Effector CD4-positive, alpha-beta T cell (primary cell): ENCODE measurements around the gene TUBB.

Experiments
- DNase-seq: peaks from one replicate; pipeline ENCODE4 v3.0.0-alpha.2; 2020
- total RNA-seq: gene quantifications from one replicate; lab custom pipeline; 2026; lab: John Stamatoyannopoulos, UW

TUBB gene
- 185 reads per million, percentile 91 among the genes with 10 or more reads in this experiment for total RNA-seq

DNA sequence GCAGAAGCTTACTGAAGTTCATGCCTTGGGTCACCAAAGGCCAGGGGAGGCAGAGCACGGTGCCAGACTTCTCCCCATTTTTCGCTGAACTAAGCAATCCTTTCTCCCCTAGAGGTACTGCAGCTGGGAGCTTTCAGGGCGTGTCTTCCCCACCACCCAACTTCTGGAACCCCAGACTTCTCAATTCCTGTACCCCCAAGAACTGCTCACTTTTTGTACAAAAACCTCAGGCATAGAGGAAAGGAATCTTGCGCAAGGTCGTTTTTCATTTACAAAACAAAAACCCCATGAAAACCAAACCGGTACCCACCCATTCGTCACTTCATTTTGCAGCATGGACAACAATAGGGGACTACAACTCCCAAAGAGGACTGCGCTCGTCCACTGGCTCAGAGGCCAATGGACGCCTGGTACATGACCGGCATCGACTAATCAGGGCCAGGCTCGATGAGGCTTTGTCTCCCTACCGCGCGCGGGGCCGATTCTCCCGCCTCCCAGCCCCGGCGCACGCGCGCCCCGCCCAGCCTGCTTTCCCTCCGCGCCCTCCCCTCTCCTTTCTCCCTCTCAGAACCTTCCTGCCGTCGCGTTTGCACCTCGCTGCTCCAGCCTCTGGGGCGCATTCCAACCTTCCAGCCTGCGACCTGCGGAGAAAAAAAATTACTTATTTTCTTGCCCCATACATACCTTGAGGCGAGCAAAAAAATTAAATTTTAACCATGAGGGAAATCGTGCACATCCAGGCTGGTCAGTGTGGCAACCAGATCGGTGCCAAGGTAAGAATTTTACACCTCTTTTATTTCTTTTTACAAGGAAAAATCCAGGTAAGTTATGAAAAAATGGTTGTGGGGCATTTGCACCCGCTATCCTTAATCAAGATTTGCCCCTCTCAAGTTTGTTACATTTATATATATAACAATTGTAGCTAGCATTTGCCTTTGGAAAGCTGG is at the start of gene TUBB:
Gene TUBB, plus strand, starts transcription at position 562 of the 947 bp plus-strand sequence. Its CDS starts 155 bp downstream, at position 717.
- peak; percentile 94 for DNase-seq

DNA sequence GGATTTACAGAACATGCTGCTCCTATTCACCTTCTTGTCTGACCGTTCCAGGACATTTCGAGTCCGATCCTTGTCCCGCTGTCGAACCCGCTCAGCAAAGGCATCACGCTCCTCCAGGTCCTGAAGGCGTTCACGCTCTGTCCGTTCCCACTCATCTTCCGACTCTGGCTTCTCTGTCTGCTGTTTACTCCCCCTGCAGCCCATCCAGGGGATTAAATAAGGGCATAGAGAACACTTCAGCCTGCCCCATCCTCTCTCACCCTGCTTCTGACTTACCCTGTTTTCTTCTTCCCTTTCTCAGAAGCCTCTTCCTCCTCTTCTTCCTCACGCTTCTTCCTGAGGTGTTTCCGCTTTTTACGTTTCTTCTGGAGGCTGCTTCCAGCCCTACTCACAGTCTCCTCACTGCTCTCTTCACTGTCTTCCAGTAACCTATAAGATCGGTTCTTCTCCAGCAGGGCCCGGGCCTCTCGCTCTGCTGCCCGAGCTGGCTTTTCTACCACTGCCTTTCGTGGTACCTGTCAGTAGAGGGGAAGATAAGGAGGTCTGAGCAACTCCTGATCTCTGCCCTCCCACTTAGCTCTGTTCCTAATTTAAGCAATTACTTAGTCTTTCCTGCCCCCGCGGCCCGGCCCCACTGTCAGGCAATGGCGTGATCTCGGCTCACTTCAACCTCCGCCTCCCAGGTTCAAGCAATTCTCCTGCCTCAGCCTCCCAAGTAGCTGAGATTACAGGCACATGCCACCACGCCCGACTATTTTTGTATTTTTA is 49.2 kb upstream of the TUBB start:
- no peak for DNase-seq

DNA sequence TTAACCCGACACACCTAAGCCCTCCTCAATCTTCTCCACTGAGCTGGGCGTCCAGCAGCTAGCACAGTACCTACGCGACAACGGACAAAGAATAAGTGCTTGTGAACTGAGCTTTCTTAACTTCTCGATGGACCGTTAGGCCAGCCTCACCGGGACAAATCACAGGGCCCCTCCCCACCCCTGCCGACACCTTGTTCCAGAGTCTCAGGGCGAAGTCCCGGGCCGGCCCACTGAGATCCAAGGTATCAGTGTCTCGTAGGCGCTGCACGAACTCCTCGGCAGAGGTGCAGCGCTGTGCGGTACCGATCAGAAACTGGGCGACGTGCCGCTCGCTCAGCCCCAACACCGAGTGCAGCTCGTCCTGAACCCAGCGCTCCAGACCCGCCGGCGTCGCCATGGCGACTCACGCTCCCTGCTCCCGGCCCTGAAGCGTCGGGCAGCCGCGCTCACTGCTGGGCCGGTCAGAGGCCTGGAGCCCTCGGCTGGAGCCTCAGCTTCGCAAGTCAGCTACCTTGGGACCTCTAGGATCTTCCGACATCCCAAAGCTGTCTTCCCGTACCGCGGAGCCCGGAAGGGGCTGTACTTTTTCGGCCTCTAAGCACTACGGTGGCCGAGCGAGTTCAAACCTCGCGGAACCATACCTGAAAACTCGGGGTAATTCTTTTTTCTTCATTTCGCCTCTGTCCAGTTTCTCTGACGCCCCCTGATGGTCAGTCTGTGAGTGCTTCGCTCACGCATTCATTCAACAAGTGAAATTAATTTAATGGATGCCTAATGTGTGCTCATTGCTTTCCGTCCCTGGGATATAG is 47.5 kb upstream of the TUBB start, which contains the start of gene DHX16:
Gene DHX16, minus strand, starts transcription at position 562 of the 809 bp plus-strand sequence. Its CDS starts 165 bp downstream, at position 397.
- DNase-seq: peak; percentile 92

DNA sequence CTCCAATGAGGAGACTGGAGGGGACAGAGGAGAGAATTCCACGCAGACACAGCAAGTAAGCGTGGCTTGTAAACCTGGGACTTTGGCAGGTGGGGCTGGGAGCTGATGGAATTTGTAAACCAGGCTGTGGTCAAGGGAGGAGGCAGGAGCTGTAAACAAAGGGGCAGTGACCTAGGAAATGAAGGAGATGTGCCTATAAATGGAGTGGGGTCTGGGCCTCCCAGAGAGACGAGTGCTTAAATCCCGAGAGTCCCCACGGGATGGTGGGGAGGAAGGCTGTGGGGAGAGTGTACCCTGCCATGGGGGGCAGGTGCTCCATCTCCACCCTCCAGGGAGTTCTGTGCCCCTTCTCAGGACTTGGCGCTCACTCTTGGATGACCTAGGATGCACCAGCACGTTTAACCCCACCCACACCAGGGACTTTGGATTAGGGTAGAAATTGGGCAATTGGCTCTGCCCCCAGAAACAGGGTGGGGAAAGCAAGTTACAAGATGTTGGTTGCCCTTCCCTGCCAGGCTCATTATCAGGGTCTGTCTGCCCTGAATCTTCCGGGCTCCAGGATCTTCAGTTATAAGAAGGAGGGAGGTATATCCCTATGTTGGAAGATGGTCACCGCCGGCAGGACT is 43.4 kb upstream of the TUBB start:
- DNase-seq: no peak

DNA sequence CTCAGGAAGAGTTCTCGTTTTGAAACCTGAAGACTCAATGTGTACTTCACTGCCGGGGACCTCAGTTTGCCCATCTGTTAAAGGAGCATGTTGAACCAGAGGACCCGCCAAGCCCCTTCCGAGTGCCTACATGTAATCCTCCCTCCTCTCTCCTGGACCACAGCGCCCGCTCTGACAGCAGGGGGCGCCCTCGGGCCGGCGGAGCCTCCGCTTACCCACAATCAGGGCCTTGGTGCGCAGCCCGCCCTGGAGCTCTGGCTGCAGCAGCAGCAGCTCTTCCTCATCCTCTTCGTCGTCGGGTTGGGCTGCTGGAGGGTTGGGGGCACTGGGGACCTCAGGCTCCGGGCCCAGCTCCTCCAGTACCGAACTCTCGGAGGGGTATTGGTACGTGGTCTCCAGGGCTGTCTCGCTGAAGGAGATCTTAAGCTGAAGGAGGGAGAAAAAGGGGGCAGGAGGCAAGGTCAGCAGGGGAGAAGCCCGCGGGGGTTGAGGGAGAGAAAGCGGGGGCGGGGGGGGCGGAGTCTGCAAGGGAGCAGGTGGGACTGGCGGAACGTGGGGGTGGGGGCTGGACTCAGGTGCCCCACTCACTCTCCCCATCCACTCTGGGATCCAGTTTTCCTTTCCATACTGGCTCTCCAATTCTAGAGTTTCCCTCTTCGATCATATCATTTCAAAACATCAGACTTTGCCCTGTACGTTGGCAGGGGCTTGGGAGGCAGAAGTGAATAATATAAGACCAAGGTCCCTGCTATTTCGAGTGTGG is 41.0 kb upstream of the TUBB start:
- DNase-seq: peak; percentile 92

DNA sequence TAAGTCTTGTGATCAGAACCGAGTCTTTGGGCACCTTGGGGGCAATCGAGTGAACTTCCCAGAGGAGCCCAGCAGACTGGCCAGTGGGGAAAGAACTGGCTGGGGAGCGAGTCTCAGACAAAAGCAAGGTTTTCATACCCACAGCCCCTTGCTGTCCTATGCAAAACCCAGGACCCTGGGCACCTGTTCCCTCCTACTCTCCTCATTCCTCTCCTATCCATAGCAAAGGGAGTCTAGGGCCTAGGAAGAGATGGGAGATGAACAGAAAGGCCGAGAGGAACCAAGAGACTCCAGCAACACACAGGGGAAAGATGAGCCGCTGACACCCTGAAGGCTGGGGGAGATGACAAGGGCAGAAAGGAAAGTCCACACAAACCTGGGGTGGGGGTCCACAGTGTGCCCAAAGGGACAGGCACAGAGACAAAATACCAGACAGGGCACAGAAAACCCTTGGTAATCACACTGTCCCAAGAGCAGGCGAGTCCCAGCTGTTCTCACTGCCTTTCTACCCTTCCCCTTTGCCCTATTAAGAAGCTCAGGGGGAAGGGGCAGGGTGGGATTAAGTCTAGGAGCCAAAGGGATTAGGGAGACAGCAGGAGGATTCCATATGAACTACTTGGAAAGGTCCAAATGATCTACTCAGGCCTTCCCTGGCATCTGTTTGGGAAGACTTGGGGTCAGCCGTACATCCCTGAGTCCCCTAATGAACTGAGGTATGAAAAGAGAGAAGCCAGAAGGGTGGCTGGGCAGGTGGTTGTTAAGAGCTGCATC is 40.2 kb upstream of the TUBB start:
- DNase-seq: no peak

DNA sequence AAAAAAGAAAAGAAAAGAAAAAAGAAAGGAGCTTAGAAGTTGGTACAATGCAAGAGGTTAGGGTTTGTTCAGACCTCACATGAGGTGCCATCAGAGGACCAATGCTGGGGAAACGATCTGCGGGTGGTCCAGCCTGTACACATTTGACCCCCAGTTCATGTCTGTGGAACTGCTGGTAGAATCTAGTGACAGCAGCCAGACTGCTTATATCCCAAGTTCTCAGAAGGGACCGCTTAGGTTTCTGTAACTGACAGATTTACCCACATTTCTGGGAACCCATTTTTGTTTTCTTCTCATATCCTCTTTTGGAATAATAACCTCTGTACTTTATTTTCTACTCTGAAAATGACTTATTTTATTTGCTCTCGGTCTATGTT is 38.4 kb upstream of the TUBB start:
- DNase-seq: no peak

DNA sequence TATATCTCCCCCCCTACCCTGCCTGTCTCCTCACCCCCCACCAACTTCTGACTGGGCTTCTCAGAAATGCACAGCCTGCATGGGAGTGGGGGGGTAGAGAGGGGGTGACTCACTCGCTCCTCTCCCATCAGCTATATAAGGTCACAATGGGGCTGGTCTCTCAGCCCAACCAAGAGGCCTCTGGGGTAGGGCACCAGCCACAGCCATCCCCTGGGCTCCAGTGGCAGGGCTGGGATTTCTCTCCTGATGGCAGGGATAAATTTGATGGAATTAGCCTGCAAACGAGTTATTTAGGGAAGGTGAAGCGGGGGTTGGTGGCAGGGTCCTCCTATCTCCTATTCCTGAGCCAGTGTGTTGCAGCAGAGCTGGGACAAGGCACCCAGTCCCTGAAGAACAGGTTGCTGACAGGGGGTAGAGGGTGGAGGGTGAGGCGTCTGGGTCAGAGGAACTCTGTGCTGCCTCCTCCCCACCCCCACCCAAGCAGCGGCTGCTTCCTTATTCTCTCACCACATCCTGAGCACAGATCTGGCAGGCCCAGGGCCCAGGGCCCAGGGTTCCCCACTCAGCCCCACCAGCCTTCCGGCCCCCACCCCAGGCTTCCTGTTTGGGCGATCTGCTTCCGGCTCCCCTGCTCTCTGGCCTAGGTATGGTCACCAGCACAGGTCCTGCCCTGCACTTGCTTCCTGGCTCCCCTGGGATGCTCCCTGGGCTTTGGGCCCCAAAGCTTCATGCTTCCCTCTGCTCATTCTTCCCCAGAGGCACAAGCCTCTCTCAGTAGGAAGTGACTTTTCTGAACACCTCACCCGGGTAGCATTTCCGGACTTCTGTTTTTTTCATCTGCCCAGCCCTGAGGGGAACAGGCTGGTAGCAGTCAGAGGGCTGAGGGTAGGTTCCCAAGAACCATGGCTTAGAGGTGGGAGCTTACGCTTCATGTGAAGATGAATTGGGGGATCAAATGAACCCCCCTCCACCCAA is 37.7 kb upstream of the TUBB start:
- peak; percentile 81 for DNase-seq

DNA sequence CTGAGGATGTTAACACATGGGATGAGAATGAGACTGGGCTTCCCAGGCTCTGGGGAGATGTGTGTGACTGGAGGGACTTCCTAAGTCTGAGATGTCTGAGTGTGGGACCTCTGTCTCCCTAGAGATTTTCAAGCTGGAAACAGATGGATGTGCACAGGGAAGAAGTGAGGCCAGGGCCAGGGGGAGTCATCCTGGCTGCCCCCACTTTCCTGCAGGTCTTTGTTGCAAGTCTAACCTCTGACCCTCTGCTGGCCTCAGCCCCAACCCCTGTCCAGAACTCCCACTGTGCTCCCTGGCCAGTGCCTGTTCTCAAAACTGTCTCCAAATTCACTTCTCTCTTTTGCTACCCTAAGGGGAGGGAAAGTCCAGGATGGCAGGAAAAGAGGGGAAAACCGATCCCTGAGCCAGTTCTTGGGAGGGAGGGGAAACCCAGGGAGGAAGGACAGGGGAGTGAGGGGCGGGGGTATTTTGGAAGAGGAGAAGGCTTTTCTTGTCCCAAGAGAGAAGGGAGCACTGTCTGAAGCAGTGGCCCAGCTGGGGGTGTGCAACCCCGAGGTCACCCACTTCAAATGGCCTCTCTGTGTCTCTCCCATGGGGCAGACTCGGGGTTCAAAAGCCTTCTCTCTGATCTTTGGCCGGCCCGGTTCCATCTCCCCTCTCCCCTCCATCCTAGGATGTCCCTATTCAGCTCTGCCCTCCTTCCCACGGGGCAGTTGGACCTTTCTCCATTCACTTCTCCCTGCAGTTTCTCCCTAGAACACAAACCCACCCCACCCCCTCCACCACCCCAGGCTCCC is 36.8 kb upstream of the TUBB start:
- no peak for DNase-seq

DNA sequence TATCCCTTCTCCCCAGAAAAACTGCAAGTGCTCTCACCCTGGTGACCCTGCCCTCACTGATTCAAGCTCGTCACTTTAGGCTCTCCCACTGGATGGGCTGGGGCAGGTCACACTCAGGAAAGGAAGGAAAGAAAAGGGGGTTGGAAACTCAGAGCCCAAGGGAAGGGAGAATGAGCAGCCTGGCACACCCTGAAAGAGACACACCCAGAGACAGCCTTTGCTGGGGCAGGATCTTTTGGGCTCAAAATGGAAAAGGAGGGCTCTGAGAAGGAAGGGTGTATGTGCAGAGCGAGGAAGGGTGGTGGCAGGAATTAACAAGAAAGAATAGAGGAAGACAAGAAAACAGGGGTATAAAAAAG is 36.2 kb upstream of the TUBB start:
- no peak for DNase-seq

DNA sequence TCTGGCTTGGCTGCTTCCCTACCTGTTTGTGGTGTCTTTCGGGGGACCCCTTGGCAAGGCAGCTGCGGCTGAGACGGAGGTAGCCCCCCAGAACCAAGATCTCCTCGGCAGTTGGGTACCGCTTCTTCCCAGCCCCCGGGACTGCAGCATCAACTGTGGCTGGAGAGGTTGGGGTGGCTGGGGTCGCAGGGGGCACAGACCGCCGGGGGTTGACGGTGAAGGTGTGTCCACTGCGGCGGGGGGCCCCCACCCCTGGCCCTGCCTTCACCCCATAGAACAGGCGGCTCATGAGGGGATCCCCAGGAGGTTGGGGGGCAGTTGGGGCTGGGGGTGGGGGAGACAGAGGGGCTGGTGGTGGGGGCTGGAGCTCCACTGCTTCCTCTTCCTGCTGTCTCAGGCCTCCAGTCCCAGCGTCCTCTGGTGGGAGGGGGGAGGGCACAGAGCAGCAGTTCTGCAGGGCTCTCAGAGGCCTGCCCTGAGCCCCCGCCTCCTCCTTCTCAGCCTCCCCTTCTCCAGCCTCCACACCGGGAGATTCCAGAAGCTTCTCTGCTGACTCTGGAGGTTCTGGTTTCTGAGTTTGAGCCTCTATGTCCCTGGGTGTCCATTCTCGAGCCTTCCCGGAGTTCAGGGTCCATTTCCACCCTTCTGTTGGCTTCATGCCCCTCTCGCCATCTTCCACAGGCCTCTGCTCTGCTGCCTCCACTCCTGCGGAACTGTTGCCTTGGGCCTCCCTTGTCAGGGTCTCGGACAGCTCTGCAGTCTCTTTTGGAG is 35.6 kb upstream of the TUBB start:
- peak; percentile 28 for DNase-seq

DNA sequence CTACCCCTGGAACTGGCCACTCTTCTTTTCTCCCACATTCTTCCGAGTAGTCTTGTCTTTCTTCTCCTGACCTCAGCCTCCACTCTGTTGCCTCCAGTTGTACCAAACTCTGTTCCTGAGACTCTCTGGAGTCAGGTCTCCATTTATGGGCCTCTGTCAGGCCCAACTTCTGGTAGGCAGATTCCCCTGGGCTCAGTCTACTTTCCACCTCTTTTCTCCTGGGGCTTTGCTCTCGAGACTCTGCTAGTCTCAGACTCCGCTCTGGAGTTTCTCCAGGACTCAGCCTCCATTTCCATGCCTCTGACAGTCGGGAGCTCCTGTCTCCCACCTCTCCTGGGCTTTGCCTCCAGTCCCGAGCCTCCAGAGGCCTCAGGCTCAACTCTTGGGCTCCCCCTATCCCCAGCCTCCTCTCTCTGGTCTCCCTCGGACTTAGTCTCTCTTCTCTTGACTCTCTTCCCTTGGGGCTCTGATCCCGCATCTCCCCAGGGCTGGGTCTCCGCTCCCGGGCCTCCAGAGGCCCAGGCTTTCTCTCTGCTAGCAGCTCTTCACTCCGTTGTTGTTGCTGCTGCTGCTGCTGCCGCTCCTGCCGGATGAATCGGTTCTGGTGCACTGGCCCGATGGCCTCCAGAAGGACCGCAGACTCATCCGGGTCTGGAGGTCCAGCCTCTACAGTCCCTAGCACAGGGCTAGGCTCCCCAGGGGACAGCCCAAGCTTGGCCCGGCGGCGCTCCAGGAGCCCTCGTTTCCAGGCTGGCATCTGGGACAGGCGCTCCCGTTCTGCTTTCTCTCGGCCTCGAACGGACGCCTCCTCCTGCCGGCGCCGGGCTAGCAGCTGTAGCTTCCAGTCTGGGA is 34.8 kb upstream of the TUBB start:
- DNase-seq: no peak

DNA sequence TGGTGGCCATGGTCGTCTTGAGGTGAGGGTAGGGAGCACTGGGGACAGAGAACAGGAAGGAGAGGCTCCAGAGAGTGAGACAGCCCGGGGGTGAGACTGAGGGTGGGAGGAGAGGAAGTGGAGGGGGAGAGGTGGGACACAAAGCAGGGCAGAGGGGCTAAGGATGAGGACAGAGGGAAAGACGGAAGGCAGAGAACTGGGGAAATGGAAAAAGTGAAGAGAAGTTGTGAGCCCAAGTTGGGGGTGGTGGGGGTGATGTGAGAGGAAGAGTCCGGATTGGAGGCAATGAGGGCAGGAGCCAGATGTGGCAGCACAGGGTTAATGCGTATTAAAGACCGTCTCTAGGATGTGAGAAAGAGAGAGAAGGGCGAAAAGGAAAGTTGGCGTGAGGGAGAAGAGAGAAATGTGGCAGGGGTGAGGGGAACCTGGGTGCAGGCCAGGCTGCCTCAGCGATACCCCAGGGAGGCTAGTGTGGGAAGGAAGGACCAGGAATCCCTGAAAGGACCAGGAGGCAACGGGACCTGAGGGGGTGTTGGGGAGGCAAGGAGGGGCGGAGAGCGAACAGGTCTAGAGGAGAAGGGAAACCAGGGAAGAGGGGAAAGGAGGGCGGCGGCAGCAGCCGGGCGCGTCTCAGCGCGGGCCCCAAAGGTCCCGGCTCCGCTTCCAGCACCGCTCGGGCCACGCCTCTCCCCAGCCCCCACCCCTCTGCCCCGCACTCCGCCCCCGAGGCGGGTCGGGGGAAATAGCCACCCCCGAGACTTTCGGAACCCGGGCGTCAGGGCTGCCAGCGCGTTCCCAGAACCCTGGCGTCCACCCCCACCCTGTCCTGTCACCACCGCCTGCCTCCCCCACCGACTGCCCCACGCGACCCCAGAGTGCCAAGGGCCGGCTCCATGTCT is 33.9 kb upstream of the TUBB start, which contains the start of gene PPP1R18:
Gene PPP1R18, minus strand, starts transcription at position 637 of the 899 bp plus-strand sequence. Its CDS starts 627 bp downstream, at position 10.
- peak; percentile 71 for DNase-seq

DNA sequence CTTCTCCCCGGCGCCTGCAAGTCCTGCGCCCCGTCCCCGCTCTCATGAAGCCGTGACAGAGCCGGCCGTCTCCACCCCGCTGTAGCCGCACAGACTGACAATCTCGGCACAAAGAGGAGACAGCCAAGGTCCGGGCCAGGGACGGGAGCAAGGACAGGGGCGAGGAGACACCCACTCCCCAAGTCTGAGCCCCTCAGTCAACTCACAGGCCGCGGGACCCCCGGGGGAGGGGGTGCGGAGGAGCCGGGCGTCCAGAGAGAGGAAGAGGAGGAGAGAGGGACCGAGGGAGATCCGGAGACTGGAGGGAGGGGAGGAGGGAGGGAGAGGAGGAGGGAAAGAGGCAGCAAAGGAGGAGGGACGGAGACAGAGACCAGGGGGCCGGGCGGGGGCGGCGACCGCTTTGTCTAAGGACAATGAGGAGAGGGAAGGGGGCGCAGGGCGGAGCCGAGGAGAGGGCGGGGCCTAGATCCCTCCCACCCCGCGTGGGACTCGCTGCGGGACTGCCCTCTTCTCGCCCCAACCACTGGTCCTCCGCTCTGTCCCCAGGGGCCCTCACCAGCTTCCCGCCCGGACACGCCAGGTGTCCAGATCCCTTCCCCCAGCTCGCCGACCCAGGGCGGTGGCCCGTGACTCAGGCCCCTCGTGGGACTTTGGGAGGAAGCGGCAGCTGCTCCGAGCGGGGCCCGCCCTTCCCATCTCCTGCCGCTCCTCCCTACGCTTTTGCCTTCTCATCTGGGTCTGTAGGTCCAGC is 33.1 kb upstream of the TUBB start:
- peak; percentile 69 for DNase-seq
